Measurements from ENCODE around the gene FOSL1.

DNA sequence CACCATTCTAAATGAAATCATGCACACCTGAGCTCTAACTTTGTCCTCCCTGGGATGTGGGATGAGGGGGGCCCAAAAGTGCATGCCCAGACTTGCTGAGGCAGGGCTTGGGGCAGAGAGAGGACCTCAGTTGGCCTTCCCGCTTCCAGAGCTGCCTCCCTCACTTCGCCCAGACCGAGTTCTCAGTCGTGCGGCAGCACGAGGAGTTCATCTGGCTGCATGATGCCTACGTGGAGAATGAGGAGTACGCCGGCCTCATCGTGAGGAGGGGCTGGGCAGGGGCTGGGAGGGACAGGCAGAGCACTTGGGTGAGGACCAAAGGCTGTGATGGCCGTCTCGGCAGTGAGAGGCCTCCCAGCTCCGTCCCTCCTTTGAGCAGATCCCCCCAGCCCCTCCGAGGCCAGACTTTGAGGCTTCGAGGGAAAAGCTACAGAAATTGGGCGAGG is 50.4 kb downstream of the FOSL1 start:
- TF ChIP-seq, protein P1, sequence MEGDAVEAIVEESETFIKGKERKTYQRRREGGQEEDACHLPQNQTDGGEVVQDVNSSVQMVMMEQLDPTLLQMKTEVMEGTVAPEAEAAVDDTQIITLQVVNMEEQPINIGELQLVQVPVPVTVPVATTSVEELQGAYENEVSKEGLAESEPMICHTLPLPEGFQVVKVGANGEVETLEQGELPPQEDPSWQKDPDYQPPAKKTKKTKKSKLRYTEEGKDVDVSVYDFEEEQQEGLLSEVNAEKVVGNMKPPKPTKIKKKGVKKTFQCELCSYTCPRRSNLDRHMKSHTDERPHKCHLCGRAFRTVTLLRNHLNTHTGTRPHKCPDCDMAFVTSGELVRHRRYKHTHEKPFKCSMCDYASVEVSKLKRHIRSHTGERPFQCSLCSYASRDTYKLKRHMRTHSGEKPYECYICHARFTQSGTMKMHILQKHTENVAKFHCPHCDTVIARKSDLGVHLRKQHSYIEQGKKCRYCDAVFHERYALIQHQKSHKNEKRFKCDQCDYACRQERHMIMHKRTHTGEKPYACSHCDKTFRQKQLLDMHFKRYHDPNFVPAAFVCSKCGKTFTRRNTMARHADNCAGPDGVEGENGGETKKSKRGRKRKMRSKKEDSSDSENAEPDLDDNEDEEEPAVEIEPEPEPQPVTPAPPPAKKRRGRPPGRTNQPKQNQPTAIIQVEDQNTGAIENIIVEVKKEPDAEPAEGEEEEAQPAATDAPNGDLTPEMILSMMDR (conservative IDR thresholded peaks at IDR 0.05 in 1 of 2, IDR thresholded peaks at IDR 0.05 in 1 of 2; ENCODE audit: low read depth in 1 of 2, low read length in 2 of 2), result no peak
- TF ChIP-seq EZH2 (IDR thresholded peaks at IDR 0.05; ENCODE audit: low read length, missing control alignments), result no peak
